H1 (cell line): ENCODE data around the gene RHO.
"Not testable (repeated sequence)": the region's sequence is repeated elsewhere in the genome, so short reads cannot be mapped to it uniquely, and the experiment has no call there.

Experiments
- ATF2 ChIP-seq: IDR thresholded peaks from 2 replicates; pipeline ENCODE4 v1.6.1; 2012; ENCODE audit warnings: low read length, inconsistent platforms
- CREB1 ChIP-seq: IDR thresholded peaks from 2 replicates; pipeline ENCODE4 v1.6.1; 2012; ENCODE audit warnings: inconsistent platforms
- CTCF ChIP-seq, 3 experiments: IDR thresholded peaks; 1 replicate in 2 of 3; 2 replicates in 1 of 3; pipeline versions ENCODE4 v1.5.1 to v1.6.1; 2011; ENCODE audit warnings: low read length in 3 of 3, mild to moderate bottlenecking in 3 of 3, inconsistent platforms in 2 of 3, low read depth in 1 of 3, moderate library complexity in 1 of 3; ENCODE audit not compliant: insufficient read depth in 1 of 3; ENCODE audit errors: control extremely low read depth in 1 of 3
- EZH2 ChIP-seq: fragments of 200-600 bp; sonication (generic); IDR thresholded peaks from 2 replicates; pipeline ENCODE4 v1.7.1; 2012; ENCODE audit warnings: low read depth, mild to moderate bottlenecking, moderate library complexity, low read length, inconsistent platforms; ENCODE audit not compliant: severe bottlenecking
- HDAC2 ChIP-seq, 2 experiments: fragments of 300-600 bp in 1 of 2; sonication (generic) in 1 of 2; IDR thresholded peaks; 2 replicates each; pipeline ENCODE4 v1.6.1; 2011 to 2012; ENCODE audit warnings: low read depth in 2 of 2, low read length in 2 of 2, mild to moderate bottlenecking in 2 of 2, moderate library complexity in 2 of 2, borderline replicate concordance in 1 of 2, inconsistent platforms in 1 of 2
- POLR2A ChIP-seq, 2 experiments: IDR thresholded peaks; 1 replicate in 1 of 2; 2 replicates in 1 of 2; pipeline ENCODE4 v1.6.1; 2011; ENCODE audit warnings: low read depth in 2 of 2, low read length in 2 of 2, mild to moderate bottlenecking in 2 of 2; ENCODE audit errors: control extremely low read depth in 1 of 2
- POU5F1 ChIP-seq: IDR thresholded peaks from 2 replicates; pipeline ENCODE4 v1.6.1; 2011; ENCODE audit warnings: low read depth, mild to moderate bottlenecking, low read length, moderate library complexity
- RBBP5 ChIP-seq: IDR thresholded peaks from 2 replicates; pipeline ENCODE4 v1.7.1; 2012; ENCODE audit warnings: low read depth, mild to moderate bottlenecking, inconsistent platforms, low read length, moderate library complexity, borderline replicate concordance
- SRF ChIP-seq: IDR thresholded peaks from 2 replicates; pipeline ENCODE4 v1.6.1; 2011; ENCODE audit warnings: mild to moderate bottlenecking, low read depth, low read length, moderate library complexity

GRCh38 chr3:129545951-129546350 lies 17.5 kb downstream of the RHO start:
- not testable (repeated sequence) for TF ChIP-seq RBBP5; POU5F1; HDAC2 (IDR thresholded peaks at IDR 0.05; ENCODE audit: borderline replicate concordance in 1 of 2, low read depth in 2 of 2, low read length in 2 of 2); CTCF (IDR thresholded peaks at IDR 0.05; ENCODE audit: control extremely low read depth in 1 of 3, insufficient read depth in 1 of 3, low read depth in 1 of 3, low read length in 3 of 3); EZH2; POLR2A (IDR thresholded peaks at IDR 0.05; ENCODE audit: control extremely low read depth in 1 of 2, low read depth in 2 of 2, low read length in 2 of 2); ATF2; CREB1; SRF
